ENCODE measurements around the gene MGARP. TPM values are rescaled to one million over a fixed set of nuclear protein-coding genes. Genes with fewer than 3 reads are reported as not detected.
"Not testable (repeated sequence)": the region's sequence is repeated elsewhere in the genome, so short reads cannot be mapped to it uniquely, and the experiment has no call there.

The MGARP gene
- total RNA-seq, 4 donors from 2014 or later = 0.29 to 0.65 (median 0.38) TPM; not detected in 1

- ATAC-seq = peak; percentile 84 to 97
- no peaks in the 10 kb centered on the region for H3K36me3 ChIP-seq
- intact Hi-C loops (cut with DNase I; ENCODE audit: low total_unique reads) = no loop called here
- peak overlapping the region; percentile 41 to 54 (median 52) for H3K4me3 ChIP-seq
- in situ Hi-C loops (cut with MboI; ENCODE audit: low sequenced_read_pairs in 4 of 4) = no loop called here
- no peaks in the 10 kb centered on the region for H3K9me3 ChIP-seq
- H3K27ac ChIP-seq = peak overlapping the region; percentile 58 to 76 (median 63)
- TF ChIP-seq POLR2A (IDR thresholded peaks at IDR 0.05) = no peak
- no peak for TF ChIP-seq CTCF (IDR thresholded peaks at IDR 0.05 in 4 of 5, conservative IDR thresholded peaks at IDR 0.05 in 1 of 5)
- H3K4me1 ChIP-seq = peaks cover 0 to 12% of the 10 kb centered on the region in 2 donors
- peak; percentile 39 to 73 for DNase-seq
- no peaks in the 10 kb centered on the region for H3K27me3 ChIP-seq
Measured at GRCh38 chr4:139266583-139267257, 13.3 kb downstream of the MGARP start.

GRCh38 chr4:139266208-139266582 is 13.8 kb downstream of the MGARP start:
- Histone ChIP-seq H3K4me3 (peak overlapping the region; percentile 41 to 54 (median 52)), H3K36me3 (no peaks in the 10 kb centered on the region), H3K9me3 (no peaks in the 10 kb centered on the region), H3K27me3 (no peaks in the 10 kb centered on the region), H3K4me1 (peaks cover 0 to 12% of the 10 kb centered on the region in 2 donors), H3K27ac (peak overlapping the region; percentile 58 to 76 (median 63))
- intact Hi-C loops (cut with DNase I; ENCODE audit: low total_unique reads) (no loop called here), in situ Hi-C loops (cut with MboI; ENCODE audit: low sequenced_read_pairs in 4 of 4) (no loop called here)
- ATAC-seq (no peak), DNase-seq (no peak)
- TF ChIP-seq POLR2A (IDR thresholded peaks at IDR 0.05) (no peak), CTCF (IDR thresholded peaks at IDR 0.05 in 4 of 5, conservative IDR thresholded peaks at IDR 0.05 in 1 of 5) (no peak)

- intact Hi-C loops (cut with DNase I; ENCODE audit: low total_unique reads) (no loop called here), in situ Hi-C loops (cut with MboI; ENCODE audit: low sequenced_read_pairs in 4 of 4) (no loop called here)
- TF ChIP-seq POLR2A (IDR thresholded peaks at IDR 0.05) = no peak
- TF ChIP-seq CTCF (IDR thresholded peaks at IDR 0.05 in 4 of 5, conservative IDR thresholded peaks at IDR 0.05 in 1 of 5) = no peak
Measured at GRCh38 chr4:139265654-139266053, 14.4 kb downstream of the MGARP start.

GRCh38 chr4:139256349-139256748 is 23.7 kb downstream of the MGARP start:
- TF ChIP-seq CTCF (IDR thresholded peaks at IDR 0.05 in 4 of 5, conservative IDR thresholded peaks at IDR 0.05 in 1 of 5) = no peak
- intact Hi-C loops (cut with DNase I; ENCODE audit: low total_unique reads) = no loop called here
- ATAC-seq = no peak

More at GRCh38 chr4:139265654-139266053, 14.4 kb downstream of the MGARP start:
- Histone ChIP-seq H3K36me3 (no peaks in the 10 kb centered on the region), H3K9me3 (no peaks in the 10 kb centered on the region), H3K4me1 (peaks cover 0 to 12% of the 10 kb centered on the region in 2 donors), H3K27ac (no peak overlapping the region), H3K27me3 (no peaks in the 10 kb centered on the region), H3K4me3 (no peak overlapping the region)
- ATAC-seq = no peak
- no peak for DNase-seq

GRCh38 chr4:139255581-139255980 is 24.4 kb downstream of the MGARP start:
- in situ Hi-C loops (cut with MboI; ENCODE audit: low sequenced_read_pairs in 4 of 4); H3K36me3 ChIP-seq; ATAC-seq; H3K9me3 ChIP-seq; DNase-seq; H3K4me3 ChIP-seq; H3K27ac ChIP-seq; intact Hi-C loops (cut with DNase I; ENCODE audit: low total_unique reads); H3K27me3 ChIP-seq; H3K4me1 ChIP-seq: not testable (repeated sequence)

More at GRCh38 chr4:139256349-139256748, 23.7 kb downstream of the MGARP start:
- no peaks in the 10 kb centered on the region for H3K9me3 ChIP-seq
- in situ Hi-C loops (cut with MboI; ENCODE audit: low sequenced_read_pairs in 4 of 4) = no loop called here
- no peak overlapping the region for H3K27ac ChIP-seq
- H3K27me3 ChIP-seq = no peaks in the 10 kb centered on the region
- H3K4me3 ChIP-seq = no peak overlapping the region
- H3K36me3 ChIP-seq = no peaks in the 10 kb centered on the region
- no peaks in the 10 kb centered on the region for H3K4me1 ChIP-seq
- DNase-seq = no peak
